NCI-H82 (cell line): ENCODE data around the gene WDR43.

ENCODE experiments used
- DNase-seq: peaks from one replicate; lab custom pipeline; 2025; lab: John Stamatoyannopoulos, UW

The WDR43 gene

DNA sequence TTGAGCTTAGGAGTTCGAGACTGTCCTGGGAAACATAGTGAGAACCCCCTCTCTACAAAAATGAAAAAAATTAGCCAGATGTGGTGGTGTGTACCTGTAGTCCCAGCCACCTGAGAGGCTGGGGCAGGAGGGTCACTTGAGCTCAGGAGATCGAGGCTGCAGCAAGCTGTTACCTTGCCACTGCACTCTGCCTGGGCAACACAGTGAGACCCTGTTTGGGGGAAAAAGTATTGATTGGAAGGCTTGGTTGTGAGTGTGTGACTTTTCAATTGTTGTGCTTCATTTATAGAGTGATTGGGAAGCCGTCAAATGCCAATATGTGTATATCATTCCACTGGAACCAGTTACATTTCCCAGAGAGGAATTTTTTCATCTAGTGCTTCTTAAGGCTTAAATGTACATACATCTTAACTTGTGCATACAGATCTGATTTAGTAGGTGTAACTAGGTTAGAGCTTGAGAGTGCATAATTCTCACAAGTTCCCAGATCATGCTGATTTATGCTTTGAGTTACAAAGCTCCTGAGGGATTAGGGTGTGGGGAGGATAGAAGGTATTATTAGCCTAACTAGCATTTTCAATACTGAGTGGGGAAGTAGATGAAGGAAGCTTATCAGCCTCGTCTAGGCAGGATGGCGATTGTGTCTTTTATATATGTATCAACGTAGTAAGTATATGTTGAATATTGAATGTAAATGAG is 15.3 kb downstream of the WDR43 start:
- DNase-seq = peak; percentile 83

DNA sequence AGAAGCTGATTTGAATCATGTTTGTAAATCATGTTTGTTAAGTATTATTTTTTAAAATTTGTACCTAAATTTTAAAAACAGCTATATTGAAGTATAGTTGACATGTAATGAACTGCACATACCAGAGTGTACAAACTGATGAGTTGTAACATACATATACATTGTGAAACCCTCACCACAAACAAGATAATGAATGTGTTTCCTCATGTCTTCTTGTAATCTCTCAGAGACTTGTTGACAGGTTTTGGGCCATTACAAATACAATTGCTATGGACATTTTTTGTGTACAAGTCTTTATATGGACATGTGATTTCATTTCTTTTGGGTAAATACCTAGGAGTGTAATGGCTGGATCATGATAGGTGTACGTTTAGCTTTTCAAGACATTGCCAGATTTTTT is 21.5 kb downstream of the WDR43 start:
- DNase-seq = no peak

DNA sequence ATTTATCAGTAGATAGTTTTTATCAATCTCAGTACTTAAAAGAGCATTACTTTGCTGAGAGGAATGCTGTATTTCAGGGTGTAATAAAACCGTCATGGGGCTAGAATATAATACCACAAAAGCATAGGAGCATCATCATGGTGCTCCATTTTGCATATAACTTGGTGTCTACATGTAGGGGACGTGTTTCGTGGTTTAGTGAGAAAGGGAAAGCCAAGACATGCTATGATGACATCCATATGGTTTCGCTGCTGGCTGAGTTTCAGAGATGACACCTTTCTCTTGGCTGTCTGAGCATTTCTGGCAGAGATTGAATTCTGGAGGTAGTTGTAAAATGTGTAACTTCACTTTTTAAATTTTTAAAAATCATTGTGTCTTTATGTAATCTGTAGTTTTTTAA is 32.4 kb downstream of the WDR43 start:
- no peak for DNase-seq

DNA sequence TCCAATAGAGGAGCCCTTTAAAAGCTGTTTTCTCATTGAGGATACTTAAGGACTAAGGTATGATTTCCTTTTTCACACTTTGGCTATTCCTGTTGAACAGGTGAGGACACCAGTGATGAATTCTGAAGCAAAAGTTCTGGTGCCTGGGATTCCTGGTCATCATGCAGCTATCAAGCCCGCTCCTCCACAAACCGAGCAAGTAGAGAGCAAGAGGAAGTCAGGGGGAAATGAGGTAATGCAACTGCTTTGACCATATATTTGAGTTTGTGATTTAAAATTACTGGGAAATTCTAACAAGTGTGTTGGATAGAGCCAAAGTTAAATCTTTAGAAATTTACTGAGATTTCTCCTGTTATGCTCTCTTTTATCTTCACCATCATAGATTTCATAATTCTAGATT is 33.0 kb downstream of the WDR43 start:
- no peak for DNase-seq

DNA sequence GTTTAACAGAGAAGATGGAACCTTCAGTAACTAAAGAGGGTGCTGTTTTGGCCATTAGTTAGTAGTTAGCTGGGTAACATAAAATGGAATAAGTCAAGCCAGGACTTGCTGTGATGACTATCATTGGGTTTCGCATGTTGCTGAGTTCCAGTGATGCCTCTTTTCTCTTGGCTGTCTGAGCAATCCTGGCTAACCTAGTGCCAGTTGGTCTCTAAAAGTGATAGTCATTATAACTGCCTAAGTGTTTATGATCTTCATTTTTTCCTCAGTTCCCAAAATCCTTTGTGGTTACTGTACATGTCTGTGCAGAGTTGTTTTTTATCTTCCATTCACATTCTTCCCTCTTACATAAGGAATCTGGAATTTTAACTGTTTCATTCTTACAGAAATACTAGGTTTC is 33.4 kb downstream of the WDR43 start:
- no peak for DNase-seq

DNA sequence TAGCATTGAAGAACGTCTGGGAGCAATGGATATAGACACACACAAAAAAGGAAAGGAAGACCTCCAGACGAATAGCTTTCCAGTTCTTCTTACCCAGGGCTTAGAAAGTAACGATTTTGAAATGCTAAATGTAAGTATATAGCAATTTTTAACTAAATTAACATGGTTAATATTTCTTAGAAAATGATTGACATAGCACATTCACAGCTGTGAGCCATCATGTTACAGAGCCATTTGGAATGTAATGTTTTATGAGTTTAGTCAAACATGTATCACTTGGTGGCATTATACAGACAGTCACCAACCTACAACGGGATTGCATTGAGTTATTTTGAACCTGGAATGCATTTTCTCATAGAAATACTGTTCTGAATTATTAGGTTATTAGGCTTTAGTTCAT is 35.1 kb downstream of the WDR43 start:
- DNase-seq = no peak

DNA sequence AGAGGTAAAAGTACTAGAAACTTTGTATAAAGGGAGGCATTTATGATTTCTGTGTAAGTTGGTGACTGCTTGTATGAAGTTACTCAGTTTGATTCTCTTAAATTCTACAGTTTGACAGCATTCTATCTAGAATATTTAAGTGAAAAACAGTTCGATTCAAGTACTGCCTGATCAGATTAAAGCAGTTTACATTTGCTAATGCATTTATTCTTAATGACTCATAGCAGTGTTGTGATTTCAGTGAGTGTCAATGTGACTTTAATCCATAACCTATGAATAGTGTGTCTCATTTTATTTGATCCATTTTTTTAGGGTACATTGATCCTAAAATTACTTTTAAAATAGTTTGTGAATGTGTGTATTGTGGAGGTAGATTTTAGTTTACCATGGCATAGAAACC is 35.7 kb downstream of the WDR43 start:
- DNase-seq = no peak

DNA sequence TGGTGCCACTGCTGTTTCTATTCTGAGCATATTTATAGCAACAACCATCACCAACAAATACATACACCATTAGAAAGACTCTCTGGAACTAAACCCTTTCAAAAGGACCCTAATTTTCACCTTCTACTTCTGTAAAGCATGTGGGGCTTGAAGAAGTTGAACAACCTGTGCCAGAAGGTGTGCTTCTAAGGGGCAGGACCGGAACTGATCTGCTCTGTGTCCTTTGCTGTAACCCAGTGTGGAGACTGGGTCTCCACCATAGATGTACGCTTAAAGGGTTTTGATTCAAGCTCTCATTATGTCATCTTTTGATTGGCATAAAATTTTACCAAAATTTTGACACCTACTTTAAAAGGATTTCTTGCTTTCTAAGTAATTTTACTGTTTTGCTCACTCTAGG is 40.3 kb downstream of the WDR43 start:
- DNase-seq = no peak

DNA sequence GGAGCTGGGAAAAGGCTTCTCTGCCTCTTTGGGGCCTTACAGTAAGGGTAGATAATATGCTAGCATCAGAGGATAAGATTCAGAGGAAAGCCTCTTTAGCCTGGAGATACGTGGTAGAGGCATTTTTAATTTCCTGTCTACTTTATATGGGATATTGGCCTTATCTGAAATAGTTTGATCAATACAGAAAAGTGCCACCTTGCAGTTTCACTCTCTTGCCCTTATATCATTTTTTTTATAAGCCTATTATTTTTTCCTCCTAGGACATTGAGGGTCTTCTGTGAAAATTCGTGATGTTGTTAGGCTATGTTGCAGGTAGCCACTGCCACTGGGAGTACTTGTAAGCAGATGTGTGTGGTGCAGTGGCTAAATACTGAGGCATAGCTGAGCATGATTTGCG is 46.5 kb downstream of the WDR43 start:
- DNase-seq = no peak

DNA sequence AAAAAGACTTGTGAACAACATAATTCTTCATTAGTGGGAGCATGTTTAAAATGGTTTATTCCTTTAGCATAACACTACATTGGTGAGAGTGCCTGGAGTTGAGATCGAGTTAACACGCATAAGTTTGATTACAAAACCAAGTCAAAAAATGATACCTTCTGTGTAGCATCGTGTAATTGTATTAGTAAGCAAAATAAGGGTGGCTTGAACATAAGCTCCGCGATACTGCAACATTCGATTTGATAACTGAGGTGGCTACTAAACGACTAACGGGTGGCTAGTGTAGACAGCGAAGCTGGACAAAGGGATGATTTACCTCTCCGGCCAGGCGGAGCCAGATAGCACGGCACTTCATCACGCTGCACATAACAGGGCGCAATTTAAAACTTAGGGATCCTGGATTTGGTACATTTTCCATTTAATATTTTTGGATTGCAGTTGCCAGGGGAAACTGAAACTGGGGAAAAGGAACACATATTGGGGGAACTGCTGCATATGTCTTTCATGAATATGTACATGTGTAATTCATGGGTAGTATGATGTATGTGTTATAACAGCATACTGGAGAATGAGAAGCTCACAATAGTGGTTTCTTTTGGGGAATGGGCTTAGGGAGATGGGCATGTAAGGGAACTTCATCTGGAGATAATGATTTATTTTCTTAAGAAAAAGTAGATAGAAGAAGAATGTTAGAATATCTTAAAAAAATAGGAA is 50.2 kb downstream of the WDR43 start:
- no peak for DNase-seq

DNA sequence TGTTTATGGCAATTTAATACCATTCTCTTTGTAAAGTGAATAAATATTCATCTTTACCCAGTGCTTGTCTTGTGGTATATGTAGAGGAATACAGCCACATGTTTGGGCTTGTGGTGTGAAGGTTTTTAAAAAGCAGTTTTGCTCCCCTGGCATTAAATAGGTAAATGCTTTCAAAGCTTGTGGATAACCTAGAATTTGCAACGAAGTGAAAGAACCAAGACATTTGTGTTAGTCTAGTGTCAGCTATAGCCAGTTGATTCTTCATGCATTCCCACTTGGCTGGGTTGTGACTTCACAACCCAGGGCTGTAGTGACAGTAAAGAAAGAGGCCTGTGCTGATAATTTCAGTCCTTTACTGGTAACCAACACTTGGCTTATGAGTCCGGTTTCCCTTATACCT is 53.7 kb downstream of the WDR43 start:
- peak; percentile 10 for DNase-seq

DNA sequence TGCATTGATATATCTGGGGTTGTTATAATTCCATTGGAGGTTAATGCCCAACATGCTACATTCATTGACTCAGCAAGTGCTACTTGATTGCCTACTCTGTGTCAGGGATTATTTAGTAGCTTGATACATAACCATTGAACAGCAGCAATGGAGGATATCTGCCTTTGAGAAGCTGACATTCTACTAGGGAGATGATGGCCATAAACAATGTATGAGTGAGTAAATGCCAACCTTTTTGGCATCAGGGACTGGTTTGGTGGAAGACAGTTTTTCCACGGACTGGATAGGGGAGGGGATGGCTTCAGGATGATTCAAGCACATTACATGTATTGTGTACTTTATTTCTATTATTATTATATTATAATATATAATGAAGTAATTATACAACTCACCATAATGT is 54.7 kb downstream of the WDR43 start:
- no peak for DNase-seq

DNA sequence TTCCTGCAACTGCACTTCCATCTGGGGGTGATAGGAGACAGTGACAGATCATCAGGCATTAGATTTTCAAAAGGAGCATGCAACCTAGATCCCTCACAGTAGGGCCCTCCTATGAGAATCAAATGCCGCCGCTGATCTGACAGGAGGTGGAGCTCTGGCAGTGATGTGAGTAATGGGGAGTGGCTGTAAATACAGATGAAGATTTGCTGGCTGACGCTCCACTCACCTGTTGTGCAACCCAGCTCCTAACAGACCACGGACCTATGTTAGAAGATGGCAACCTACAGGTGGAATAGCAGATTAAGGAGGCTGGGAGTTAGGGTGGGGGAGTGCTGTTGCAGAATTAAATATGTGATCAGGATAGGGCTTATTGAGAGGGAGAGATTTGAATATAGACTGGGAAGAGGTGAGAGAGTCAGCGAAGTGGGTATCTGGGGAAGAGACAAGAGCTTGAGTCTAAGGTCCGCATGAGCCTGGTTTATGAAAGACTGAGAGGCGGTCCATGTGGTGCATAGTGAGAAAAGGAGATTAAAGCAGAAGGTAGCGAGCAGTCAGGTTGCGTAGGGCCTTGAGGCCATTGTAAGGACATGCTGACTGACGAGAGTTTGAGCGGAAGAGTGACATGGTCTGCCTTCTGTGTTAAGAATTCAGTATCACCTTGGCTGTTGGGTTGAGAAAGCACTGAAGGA is 55.3 kb downstream of the WDR43 start:
- peak; percentile 64 for DNase-seq

DNA sequence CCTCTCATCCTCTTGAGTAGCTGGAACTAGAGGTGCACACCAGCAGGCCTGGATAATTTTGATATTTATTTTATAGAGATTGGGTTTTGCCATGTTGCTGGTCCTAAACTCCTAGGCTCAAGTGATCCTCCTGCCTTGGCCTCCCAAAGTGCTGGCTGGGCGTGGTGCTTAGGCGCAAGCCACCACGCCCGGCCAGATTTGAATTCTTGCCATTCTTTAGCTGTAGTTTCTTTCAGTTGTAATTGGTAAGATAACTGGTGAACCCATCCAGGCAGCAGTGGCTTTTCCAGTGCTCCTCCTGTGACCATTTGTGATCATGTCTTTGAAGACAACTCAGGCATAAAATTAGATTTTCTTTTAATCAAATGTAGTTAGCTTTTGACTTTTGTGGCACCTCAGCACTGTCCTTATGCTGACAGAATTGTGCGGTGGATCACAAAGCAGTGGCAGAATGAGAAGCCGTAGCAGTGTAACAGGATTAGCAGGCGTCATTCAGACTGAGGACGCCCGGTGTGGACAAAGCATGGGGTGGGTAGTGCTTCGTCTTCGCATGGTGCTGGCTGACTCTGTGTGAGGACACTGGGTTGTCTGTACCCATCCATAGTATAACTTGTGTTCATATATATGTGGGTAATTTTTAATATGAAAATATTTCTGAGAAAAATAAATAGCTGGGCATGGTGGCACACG is 56.6 kb downstream of the WDR43 start:
- DNase-seq = peak; percentile 92

DNA sequence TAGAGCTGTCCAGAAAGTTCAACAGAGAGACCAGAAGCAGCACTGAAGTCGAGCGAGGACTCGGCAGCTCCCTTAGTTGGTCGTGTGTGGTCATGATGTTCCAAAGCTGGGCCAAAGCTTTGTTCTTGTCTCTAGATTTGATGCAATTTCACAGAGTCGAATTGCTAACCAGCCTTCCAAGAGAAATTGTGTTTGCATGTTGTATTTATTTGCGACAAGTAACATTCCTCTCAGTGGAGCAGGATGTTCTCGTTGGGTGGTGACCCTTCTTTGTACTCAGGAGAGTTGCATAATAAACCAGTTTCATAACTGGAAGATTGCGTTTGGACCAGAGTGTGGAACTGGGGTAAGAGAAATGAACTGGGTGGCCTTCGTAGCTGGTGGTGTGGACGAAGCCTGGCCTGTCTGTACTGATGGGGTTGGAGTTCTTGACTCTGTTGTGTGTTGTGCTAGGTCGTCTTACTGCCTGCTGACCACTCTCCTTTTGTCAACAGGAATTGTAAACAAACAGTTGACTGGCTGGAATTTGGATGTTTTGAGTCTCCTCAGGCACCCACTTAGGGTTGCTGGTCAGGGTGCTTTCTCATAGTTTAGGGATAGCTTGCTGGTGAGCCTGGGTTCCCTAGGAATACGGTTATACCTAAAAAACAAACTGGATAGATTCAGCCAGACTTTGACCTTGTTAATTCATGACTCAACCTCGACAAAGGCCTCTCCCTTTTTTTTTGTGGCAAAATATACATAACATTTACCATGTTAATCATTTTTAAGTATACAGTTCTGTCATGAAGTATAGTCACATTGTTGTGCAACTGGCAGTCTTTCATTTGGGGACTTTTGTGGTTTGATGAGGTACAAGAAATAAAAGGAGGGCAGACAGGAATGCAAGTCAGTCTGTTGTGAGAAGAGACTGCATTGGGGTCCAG is 57.7 kb downstream of the WDR43 start:
- DNase-seq = no peak

DNA sequence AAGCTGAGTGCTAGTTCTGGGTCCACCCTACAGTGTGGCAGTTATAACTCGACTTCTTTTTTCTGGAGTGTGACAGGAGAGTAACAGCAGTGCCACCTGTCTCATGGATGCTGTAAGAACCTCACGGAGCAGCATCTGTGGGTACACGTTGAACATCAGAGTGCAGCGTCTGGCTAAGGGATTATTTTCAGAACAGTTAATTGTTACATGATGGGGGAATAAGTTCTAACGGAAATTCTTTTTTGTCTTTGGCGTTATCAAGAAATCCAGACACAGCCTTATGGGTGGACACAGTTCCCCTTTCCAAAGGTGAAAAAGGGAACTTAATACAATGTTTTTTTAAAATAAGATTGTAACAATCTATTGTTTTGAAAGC is 58.4 kb downstream of the WDR43 start:
- peak; percentile 85 for DNase-seq

DNA sequence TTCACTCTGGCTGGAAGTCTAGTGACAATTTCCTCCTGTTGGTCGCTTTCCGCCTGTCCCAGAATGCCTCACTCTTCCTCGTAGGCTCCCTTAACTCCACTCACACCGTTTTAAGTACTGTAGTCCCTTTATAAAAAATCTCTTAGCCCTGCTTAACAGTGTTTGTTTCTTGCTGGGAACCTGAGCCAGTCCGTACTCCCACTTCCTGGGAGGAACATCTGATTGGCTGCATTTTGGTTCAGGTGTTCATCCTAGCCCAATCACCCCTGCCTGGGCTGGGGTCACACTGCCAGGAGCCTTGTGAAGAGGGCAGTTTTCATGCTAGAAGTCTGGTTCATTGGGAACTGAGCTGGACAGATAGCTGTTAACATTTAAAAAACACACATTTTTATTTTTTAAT is 61.0 kb downstream of the WDR43 start:
- no peak for DNase-seq

DNA sequence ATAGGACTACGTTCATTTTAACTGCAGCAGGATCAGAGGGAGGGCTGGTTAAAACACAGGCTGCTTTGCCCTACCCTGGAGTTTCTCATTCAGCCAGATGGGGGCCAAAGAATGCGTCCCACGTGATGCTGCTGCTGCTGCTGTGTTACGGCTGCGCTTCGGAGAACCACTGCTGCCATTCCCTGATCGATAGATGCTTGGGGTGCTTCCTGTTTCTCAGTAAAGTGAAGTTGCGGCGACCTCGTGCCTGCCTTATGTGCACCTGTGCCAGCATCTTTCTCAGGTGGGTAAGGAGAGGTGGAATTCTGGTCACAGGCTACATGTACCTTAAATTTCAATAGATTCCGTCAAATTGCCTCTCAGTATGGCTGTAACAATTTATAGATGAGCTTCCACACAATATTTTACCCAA is 62.0 kb downstream of the WDR43 start:
- peak; percentile 58 for DNase-seq

DNA sequence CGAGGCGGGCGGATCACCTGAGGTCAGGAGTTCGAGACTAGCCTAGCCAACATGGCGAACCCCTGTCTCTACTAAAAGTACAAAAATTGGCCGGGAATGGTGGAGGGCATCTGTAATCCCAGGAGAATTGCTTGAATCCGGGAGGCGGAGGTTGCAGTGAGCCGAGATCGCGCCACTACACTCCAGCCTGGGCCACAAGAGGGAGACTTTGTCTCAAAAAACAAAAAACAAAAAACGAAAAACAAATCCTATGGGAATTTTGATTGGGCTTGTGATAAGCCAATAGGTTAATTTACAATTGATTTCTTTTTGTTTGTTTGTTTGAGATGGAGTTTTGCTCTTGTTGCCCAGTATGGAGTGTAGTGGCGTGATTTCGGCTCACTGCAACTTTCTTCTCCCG is 62.4 kb downstream of the WDR43 start:
- DNase-seq = peak; percentile 34

DNA sequence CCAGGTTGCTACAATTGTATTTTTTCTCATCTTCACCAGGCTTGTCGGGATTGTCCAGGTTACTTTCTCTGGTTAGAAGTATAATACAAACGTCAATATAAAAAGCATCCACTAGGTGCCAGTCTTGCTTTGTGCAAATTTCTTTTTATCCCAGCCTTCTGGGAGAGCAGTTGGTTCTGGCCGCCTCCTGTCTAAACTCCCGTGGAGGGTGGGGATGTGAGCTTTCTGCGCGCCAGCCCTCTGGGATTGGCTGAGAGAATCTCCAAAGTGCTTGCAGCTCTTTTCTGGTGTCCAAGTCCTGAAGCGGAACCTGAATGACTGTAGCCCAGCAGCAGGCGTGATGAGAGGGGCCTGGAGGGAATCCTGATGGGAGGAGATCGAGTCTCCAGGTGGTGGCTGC is 64.2 kb downstream of the WDR43 start:
- DNase-seq = peak; percentile 96

DNA sequence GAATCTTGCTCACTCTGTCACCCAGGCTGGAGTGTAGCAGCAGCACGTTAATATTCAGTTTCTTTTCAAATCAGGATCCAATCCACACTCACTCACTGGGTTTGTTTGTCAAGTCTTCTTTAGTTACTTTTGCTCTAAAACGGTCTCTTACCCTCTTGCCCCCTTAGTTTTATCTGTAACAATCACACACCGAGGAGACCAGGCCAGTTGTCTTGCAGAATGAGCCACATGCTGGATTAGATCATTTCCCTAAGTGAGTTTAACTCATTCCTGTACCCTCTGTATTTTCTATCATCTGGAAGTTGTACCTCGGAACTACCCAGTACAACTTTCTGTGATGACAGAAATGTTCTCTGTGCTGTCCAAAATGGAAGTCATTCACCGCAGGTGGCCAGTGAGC is 65.9 kb downstream of the WDR43 start:
- no peak for DNase-seq

DNA sequence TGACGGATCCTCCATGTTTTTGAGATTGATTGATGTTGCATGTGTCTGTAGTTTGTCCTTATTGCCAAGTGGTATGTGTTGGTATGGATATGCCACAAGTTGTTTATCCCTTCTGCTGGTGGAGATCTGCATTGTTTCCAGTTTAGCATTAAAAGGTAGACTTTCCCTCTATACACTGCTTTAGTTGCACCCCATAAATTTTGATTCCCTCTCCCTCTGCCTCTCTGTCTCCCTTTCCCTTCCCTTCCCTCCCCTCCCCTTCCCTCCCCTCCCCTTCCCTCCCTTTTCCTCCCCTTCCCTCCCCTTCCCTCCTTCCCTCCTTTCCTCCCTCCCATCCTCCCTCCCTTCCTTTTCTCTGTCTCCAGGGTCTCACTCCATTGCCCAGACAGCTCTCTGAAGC is 68.0 kb downstream of the WDR43 start:
- DNase-seq = no peak
